Epithelial cell of proximal tubule (primary cell): ENCODE data around the gene DEPDC4. TPM values are rescaled to one million over a fixed set of nuclear protein-coding genes. Genes with fewer than 3 reads are reported as not detected.
"Not testable (repeated sequence)": the region's sequence is repeated elsewhere in the genome, so short reads cannot be mapped to it uniquely, and the experiment has no call there.

Experiments
- DNase-seq: peaks from one replicate; pipeline ENCODE4 v3.0.0-alpha.2; 2011; ENCODE audit warnings: low read depth
- H3K4me3 ChIP-seq: 2 replicates; pipeline ENCODE4 v1.5.1; 2011; ENCODE audit warnings: low read depth, mild to moderate bottlenecking, low read length
- total RNA-seq: library from RNA; depleted of rRNA; stranded (reverse); fragments of >200 nt; gene quantifications from 2 replicates; pipeline ENCODE4 v1.2.3, GENCODE V29; 2015
- TF ChIP-seq, protein P1 (sequence below): conservative IDR thresholded peaks from 2 replicates; pipeline ENCODE4 v1.5.1; 2012; ENCODE audit warnings: low read depth, mild to moderate bottlenecking, low read length

Gene DEPDC4
- total RNA-seq, 1 donor from 2014 or later = 3.4 TPM

GRCh38 chr12:100243137-100243536, 23.7 kb downstream of the DEPDC4 start:
- DNase-seq = no peak
- TF ChIP-seq, protein P1, sequence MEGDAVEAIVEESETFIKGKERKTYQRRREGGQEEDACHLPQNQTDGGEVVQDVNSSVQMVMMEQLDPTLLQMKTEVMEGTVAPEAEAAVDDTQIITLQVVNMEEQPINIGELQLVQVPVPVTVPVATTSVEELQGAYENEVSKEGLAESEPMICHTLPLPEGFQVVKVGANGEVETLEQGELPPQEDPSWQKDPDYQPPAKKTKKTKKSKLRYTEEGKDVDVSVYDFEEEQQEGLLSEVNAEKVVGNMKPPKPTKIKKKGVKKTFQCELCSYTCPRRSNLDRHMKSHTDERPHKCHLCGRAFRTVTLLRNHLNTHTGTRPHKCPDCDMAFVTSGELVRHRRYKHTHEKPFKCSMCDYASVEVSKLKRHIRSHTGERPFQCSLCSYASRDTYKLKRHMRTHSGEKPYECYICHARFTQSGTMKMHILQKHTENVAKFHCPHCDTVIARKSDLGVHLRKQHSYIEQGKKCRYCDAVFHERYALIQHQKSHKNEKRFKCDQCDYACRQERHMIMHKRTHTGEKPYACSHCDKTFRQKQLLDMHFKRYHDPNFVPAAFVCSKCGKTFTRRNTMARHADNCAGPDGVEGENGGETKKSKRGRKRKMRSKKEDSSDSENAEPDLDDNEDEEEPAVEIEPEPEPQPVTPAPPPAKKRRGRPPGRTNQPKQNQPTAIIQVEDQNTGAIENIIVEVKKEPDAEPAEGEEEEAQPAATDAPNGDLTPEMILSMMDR = no peak
- H3K4me3 ChIP-seq = no peak overlapping the region

GRCh38 chr12:100239589-100239988, 27.3 kb downstream of the DEPDC4 start:
- no peak overlapping the region for H3K4me3 ChIP-seq
- no peak for DNase-seq
- TF ChIP-seq, protein P1 = no peak

DNA sequence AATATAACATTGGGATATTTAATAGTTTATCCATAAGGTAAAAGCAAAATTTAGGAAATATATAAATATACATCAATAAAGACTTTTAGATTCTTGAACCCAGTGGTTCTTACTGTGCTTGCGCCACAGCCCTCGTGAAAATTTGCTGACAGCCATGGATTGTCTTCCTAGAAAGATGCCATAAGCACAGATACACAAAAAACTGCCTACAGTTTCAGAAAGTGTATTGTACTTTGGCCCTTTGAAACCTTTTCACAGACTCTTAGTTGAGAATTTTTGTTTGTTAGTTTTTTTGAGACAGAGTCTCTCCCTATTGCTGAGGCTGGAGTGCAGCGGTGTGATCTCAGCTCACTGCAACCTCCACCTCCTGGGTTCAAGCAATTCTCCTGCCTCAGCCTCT, 28.1 kb downstream of the DEPDC4 start:
- no peak overlapping the region for H3K4me3 ChIP-seq
- no peak for DNase-seq
- TF ChIP-seq, protein P1 = no peak

- no peak overlapping the region for H3K4me3 ChIP-seq
- TF ChIP-seq, protein P1 = peak; percentile 84
- no peak for DNase-seq
Observed at GRCh38 chr12:100234591-100235304, 32.1 kb downstream of the DEPDC4 start.

DNA sequence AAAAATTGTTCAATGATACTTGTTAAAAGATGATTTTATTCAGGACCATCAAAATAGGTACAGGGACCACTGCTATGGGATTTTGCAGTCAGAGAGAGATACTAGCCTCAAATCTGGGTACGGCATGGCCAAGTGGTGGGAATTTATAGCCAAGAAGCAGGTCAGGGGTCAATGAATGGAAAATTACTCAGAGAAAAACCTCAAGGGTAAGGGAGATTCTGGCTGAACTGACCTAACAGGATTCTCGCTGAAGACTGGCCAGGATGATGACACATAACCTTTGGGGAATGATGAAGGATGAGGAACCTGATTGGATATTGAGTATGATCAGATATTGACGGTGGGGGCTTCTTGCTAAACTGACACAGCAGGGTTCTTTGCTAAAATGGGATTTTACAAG, 32.7 kb downstream of the DEPDC4 start:
- H3K4me3 ChIP-seq = no peak overlapping the region
- TF ChIP-seq, protein P1 = no peak
- no peak for DNase-seq

GRCh38 chr12:100231873-100232272, 35.0 kb downstream of the DEPDC4 start:
- H3K4me3 ChIP-seq, DNase-seq: not testable (repeated sequence)

DNA sequence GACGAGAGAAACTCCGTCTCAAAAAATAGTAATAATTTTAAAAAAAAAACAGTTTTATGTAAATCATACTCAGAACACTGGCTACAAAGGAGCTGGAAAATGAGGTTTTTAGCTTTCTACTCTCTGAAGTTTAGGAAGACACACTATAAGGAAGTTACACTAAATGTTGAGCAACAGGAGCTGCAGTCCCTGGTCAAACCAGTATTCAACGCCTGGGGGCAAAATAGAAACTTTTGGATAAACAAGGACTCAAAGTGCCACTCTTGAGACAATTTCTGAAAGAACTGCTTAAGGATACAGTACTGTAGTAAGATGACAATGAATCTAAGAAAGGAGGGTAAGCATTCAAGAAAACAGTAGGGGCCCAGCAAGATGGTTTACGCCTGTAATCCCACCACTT, 37.0 kb downstream of the DEPDC4 start:
- no peak for DNase-seq
- H3K4me3 ChIP-seq = no peak overlapping the region
- TF ChIP-seq, protein P1 = no peak
